Globus pallidus (tissue), 1 donor: ENCODE measurements around the gene CCDC6.
"Not testable (repeated sequence)": the region's sequence is repeated elsewhere in the genome, so short reads cannot be mapped to it uniquely, and the experiment has no call there.

Experiments
- DNase-seq: peaks from one replicate; pipeline ENCODE4 v3.0.0-alpha.2; 2015; ENCODE audit warnings: low spot score

CCDC6 gene

GRCh38 chr10:59906417-59907202 lies at the start of gene CCDC6:
Gene CCDC6 (minus strand): TSS chr10:59906556. CDS start chr10:59906424, 132 bp downstream.
- DNase-seq, result peak; percentile 94

DNA sequence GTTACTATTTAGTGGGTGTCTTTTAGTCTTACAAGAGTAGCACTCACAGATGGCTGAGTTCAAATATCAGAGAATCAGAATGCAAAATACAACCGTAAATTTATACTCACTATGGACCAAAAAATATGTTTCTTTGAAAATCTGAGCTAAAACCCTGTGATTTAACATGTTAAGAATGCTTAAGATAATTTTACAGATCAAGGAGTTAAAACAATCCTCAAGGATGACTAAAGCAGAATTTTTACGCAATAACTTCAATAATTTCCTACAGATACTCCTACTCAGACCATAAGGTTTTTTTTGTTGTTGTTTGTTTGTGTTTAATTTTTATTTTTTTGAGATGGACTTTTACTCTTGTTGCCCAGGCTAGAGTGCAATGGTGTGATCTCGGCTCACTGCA lies 47.9 kb upstream of the CCDC6 start:
- DNase-seq, result no peak

DNA sequence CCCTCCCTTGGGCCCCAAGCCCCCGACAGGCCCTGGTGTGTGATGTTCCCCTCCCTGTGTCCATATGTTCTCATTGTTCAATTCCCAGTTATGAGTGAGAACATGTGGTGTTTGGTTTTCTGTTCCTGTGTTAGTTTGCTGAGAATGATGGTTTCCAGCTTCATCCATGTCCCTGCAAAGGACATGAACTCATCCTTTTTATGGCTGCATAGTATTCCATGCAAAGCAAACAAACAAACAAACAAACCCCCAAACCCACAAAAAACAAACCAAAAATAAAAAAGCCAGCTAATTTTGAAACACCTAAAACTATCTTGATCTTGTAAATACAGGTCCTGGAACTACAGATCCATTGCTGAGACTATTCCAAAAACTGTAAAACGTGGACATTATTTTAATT lies 47.4 kb upstream of the CCDC6 start:
- DNase-seq, result not testable (repeated sequence)

- DNase-seq, result no peak
These were observed 43.7 kb upstream of the CCDC6 start for GRCh38 chr10:59950105-59950504.

DNA sequence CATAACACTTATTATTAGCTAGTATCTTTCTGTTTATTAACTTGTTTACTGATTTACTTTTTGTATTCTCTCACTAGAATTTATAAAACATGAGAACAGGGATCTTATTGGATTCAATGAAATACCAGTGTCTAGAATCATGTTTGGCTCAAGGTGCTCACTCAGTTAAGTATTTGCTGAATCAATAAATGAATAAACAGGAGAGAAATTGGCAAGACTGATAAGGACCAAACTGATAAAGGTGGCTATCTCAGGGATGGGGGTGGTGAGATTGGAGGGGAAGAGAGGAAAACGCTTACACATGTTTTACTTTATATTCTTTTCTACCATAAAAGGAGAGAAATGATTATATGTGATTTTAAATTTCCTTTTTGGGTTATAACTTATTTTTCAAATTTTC lies 43.3 kb upstream of the CCDC6 start:
- DNase-seq, result no peak

DNA sequence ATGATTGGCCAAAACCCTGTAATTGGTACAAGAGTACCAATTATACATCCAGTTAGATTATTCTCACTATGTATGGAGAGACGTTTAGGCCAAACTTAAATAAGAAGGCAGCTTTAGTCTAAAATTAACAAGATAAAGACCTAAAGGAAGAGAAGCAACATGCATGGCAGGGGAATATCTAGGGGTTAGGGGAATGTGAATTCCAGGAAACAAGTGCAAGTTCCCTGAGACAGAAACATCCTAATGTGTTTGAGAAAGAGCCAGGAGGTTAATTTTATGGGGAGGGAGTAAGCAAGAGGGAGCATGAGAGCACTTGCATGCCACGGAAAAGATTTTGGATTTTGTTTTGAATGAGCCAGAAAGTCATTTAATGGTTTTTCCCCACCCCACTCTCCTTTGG lies 39.6 kb upstream of the CCDC6 start:
- DNase-seq, result no peak

GRCh38 chr10:59945590-59945989 lies 39.2 kb upstream of the CCDC6 start:
- no peak for DNase-seq

- no peak for DNase-seq
These were observed 38.1 kb upstream of the CCDC6 start for GRCh38 chr10:59944339-59944935.

DNA sequence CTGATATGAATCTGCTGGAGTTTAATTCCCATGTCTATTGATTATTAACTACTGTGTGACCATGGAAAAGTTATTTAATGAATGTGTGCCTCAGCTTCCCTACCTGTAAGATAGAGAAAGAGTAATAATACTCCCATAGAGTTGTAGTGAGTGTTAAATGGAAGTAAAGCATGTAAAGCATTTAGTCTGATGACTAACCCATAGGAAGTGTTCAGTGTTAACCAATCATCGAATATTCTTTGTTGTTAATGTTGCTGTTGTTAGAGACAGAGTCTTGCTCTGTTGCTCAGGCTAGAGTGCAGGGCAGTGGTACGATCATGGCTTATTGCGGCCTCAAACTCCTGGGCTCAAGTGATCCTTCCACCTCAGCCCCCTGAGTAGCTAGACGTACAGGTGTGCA lies 36.2 kb upstream of the CCDC6 start:
- DNase-seq, result no peak

DNA sequence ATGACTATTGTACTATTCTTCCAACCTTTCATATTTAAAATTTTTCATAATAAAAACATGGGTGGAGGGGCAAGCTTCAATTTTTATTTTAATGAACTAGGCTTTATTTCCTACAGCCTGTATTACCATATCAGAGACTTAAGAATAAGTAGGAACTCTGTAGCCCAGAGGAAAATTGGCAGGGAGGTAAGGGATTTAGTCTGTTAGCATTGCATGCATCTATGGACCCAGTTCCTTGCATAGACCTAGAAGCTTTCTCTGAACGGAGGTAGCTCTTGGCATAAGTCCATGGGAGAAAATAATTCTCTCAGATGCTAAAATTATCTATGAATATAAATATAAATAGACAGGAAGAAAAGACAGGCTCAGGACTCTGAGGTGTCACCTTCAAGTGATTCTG lies 31.4 kb upstream of the CCDC6 start:
- DNase-seq, result no peak

DNA sequence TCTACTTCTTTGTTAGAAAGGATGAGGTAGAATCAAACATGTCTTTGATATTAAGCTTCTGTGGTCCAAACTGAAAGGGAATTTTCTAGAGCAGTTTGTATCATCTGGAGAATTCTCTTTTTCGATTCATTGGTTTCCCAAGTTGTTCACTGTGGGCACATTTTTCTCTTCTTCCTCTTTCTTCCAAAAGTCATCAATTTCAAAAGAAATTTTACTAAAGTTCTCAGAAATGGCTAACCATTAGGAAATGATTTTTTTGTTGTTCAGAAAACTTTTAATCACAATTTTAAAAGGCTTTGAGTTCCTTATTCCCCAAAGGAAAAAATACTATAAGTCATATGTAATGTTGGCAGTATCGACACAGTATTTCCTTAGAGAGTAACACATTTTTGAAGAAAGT lies 28.3 kb upstream of the CCDC6 start:
- DNase-seq, result no peak

GRCh38 chr10:59930788-59931521 lies 24.6 kb upstream of the CCDC6 start:
- not testable (repeated sequence) for DNase-seq

- no peak for DNase-seq
These were observed 19.7 kb upstream of the CCDC6 start for GRCh38 chr10:59926086-59926485.

GRCh38 chr10:59922907-59923306 lies 16.6 kb upstream of the CCDC6 start:
- no peak for DNase-seq

GRCh38 chr10:59917922-59918321 lies 11.6 kb upstream of the CCDC6 start:
- DNase-seq, result no peak

- no peak for DNase-seq
These were observed 7.3 kb upstream of the CCDC6 start for GRCh38 chr10:59913547-59914237.

- no peak for DNase-seq
These were observed 4.5 kb upstream of the CCDC6 start for GRCh38 chr10:59910867-59911266.

GRCh38 chr10:59909815-59910214 lies 3.5 kb upstream of the CCDC6 start:
- DNase-seq, result no peak

DNA sequence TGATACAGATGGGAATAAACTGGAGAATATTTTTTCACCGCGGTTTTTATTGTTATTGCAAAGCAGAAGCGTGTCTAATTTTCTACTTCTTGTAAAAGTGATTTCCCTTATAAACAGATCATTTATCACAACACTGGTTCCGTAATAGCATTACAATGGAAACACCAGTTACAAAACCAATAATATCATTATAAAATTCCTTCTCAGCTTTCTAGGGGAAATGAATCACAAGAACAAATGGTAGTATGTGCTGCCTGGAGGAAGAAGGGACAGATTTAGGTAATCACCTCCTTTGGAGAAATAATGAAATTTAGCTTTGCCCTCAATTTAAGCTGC lies 2.4 kb upstream of the CCDC6 start:
- no peak for DNase-seq

- DNase-seq, result peak; percentile 76
These were observed 1.8 kb upstream of the CCDC6 start for GRCh38 chr10:59907918-59908807.

- DNase-seq, result peak; percentile 37
These were observed 1.2 kb upstream of the CCDC6 start for GRCh38 chr10:59907537-59907917.
